ENCODE results near the gene ST8SIA4.

The ST8SIA4 gene

DNA sequence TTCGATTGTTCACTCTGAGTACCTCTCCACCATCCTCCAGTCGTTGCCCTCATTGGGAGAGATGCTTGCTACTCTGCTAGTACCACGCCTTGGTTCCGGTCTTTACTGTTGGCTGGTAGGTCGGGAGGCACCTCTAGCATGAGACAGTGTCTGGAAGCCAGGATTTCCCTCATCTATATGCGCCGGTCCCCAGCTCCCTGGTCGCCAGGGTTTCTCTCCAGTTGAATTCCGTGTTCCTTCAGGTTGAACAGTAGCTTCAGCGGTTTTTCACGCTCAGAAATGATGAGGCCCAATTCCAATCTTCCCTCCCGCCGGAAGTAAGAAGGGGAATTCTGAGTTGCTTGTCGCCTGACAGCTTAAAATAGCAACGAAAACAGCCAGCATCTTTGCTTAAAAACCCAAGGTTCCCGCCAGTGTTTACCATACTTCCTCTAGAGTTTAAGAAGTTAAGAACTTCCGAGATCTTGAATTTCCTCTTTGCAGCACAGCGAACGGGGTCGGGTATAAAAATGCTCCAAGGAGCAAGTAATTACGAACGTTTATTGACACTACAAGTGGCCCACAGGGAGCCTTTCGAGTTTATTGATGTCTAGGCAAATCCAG is 1.3 kb upstream of the ST8SIA4 start:
- H3K36me3 ChIP-seq (replicated peaks), result no peaks in the 10 kb centered on the region
- peak overlapping the region; percentile 72 for H3K4me3 ChIP-seq (ENCODE audit: low read depth, low read length)
- in situ Hi-C loops (cut with HindIII; ENCODE audit: low pct_ligation_motif_present, low sequenced_read_pairs), result no loop called here
- no peaks in the 10 kb centered on the region for H3K27me3 ChIP-seq (replicated peaks)
- no peak for DNase-seq
- TF ChIP-seq, protein P1, sequence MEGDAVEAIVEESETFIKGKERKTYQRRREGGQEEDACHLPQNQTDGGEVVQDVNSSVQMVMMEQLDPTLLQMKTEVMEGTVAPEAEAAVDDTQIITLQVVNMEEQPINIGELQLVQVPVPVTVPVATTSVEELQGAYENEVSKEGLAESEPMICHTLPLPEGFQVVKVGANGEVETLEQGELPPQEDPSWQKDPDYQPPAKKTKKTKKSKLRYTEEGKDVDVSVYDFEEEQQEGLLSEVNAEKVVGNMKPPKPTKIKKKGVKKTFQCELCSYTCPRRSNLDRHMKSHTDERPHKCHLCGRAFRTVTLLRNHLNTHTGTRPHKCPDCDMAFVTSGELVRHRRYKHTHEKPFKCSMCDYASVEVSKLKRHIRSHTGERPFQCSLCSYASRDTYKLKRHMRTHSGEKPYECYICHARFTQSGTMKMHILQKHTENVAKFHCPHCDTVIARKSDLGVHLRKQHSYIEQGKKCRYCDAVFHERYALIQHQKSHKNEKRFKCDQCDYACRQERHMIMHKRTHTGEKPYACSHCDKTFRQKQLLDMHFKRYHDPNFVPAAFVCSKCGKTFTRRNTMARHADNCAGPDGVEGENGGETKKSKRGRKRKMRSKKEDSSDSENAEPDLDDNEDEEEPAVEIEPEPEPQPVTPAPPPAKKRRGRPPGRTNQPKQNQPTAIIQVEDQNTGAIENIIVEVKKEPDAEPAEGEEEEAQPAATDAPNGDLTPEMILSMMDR (IDR thresholded peaks at IDR 0.05; ENCODE audit: low read depth, low read length, missing control alignments), result no peak
- H3K27ac ChIP-seq, result no peak overlapping the region

- peak overlapping the region; percentile 72 for H3K4me3 ChIP-seq (ENCODE audit: low read depth, low read length)
- no peaks in the 10 kb centered on the region for H3K36me3 ChIP-seq (replicated peaks)
- in situ Hi-C loops (cut with HindIII; ENCODE audit: low pct_ligation_motif_present, low sequenced_read_pairs), result no loop called here
- no peaks in the 10 kb centered on the region for H3K27me3 ChIP-seq (replicated peaks)
- TF ChIP-seq, protein P1 (IDR thresholded peaks at IDR 0.05; ENCODE audit: low read depth, low read length, missing control alignments), result no peak
- H3K27ac ChIP-seq, result no peak overlapping the region
- no peak for DNase-seq
These were observed 543 bp downstream of the ST8SIA4 start for GRCh38 chr5:100902440-100903038.

DNA sequence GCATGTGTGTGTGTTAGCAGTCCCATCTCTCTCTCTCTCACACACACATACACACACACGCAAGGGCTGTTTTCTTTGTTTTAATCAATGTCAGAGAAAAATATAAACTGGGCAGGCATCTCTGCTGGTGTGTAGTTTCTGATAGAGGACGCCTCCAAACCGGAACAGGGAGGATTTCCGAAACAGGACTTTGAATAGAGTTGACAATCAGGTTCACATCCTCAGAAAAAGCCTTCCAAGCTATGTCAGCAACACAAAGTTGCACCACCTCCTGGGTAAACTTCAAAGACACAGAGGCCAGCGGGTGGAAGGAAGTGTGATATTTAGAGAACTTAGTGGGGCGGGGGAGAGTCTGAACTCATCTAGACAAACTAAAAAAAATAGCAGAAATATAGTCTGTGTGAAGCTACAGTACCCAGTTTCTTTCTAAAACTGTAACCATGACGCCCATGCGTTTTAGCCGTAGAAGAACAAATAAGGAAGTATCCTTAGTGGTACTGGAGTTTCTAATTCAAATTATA is 1.2 kb downstream of the ST8SIA4 start:
- no peaks in the 10 kb centered on the region for H3K36me3 ChIP-seq (replicated peaks)
- H3K27me3 ChIP-seq (replicated peaks), result no peaks in the 10 kb centered on the region
- in situ Hi-C loops (cut with HindIII; ENCODE audit: low pct_ligation_motif_present, low sequenced_read_pairs), result no loop called here
- H3K27ac ChIP-seq, result no peak overlapping the region
- TF ChIP-seq, protein P1 (IDR thresholded peaks at IDR 0.05; ENCODE audit: low read depth, low read length, missing control alignments), result no peak
- H3K4me3 ChIP-seq (ENCODE audit: low read depth, low read length), result peak overlapping the region; percentile 72
- no peak for DNase-seq

DNA sequence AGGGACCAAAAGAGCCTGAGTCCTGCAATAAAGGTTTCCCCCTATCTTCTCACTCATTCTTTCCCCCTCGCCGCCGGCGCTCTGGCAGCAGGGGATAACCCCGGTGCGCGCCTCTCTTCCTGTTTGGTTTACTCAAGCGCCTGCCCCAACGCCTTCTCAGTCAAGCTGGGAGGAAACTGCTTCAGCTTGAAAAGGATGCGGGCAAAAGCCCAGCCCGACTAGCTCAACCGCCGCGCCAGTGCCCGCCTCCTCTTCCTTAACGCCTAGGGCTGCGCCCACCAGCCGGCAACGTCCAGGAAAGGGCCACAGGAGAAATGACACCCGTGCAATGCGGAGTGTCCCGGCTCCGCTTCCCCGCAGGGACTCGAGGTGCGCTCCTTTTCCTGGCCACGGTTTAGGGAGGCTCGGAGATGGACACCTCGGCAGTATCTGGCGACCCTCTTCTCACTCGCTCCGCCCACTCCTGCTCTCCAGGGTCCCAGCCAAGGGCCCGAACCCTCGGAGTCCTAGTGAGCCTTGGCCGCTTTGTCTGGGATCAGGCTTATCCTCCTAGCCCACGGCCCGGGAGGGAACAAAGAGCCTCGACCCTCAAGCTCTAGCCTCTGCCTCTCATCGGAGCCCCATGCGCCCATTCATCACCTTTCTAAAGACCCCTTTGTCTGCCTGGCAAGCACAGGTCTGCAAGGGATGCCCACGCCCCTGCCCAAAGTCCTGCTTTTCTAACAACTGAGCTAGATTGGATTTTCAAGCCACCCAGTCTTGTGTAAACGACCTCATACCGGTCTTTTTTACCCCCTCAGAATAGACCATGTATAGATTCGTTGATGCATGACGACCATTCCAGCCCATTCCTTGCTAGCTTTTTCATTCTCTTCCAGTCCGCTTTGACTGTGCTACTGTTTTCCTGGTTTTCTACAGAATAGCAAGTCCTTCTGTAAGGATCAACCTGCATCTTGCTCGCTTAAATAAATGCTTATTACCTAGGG is 2.0 kb downstream of the ST8SIA4 start:
- H3K4me3 ChIP-seq (ENCODE audit: low read depth, low read length), result peak overlapping the region; percentile 72
- peak; percentile 45 for DNase-seq
- TF ChIP-seq, protein P1 (IDR thresholded peaks at IDR 0.05; ENCODE audit: low read depth, low read length, missing control alignments), result no peak
- H3K27ac ChIP-seq, result no peak overlapping the region
- in situ Hi-C loops (cut with HindIII; ENCODE audit: low pct_ligation_motif_present, low sequenced_read_pairs), result no loop called here
- no peaks in the 10 kb centered on the region for H3K27me3 ChIP-seq (replicated peaks)
- no peaks in the 10 kb centered on the region for H3K36me3 ChIP-seq (replicated peaks)

GRCh38 chr5:100900142-100900795 is 2.8 kb downstream of the ST8SIA4 start:
- TF ChIP-seq, protein P1 (IDR thresholded peaks at IDR 0.05; ENCODE audit: low read depth, low read length, missing control alignments), result peak; percentile 60
- Histone ChIP-seq H3K36me3 (replicated peaks) (no peaks in the 10 kb centered on the region), H3K4me3 (ENCODE audit: low read depth, low read length) (peak overlapping the region; percentile 72), H3K27ac (no peak overlapping the region), H3K27me3 (replicated peaks) (no peaks in the 10 kb centered on the region)
- in situ Hi-C loops (cut with HindIII; ENCODE audit: low pct_ligation_motif_present, low sequenced_read_pairs), result no loop called here
- peak; percentile 43 for DNase-seq

Measured in brain microvascular endothelial cell (primary cell).